GM18909 (cell line): ENCODE measurements around the gene RPGR.

Source experiments
- ATAC-seq: cut with Tn5 transposase; IDR thresholded peaks from one replicate; pipeline ENCODE4 v1.9.1; 2021; ENCODE audit warnings: mild to moderate bottlenecking; ENCODE audit not compliant: unreplicated experiment, poor library complexity

The RPGR gene

GRCh38 chrX:38326086-38326485 lies 1.2 kb downstream of the RPGR start:
- no peak for ATAC-seq

GRCh38 chrX:38320819-38321218 lies 6.5 kb downstream of the RPGR start:
- ATAC-seq = no peak

GRCh38 chrX:38318606-38319005 lies 8.7 kb downstream of the RPGR start:
- no peak for ATAC-seq

- no peak for ATAC-seq
These were observed 9.1 kb downstream of the RPGR start for GRCh38 chrX:38318196-38318595.

GRCh38 chrX:38315186-38315585 lies 12.1 kb downstream of the RPGR start:
- no peak for ATAC-seq

GRCh38 chrX:38313190-38313589 lies 14.1 kb downstream of the RPGR start:
- no peak for ATAC-seq

GRCh38 chrX:38312436-38312835 lies 14.9 kb downstream of the RPGR start:
- ATAC-seq = no peak

GRCh38 chrX:38311743-38312142 lies 15.6 kb downstream of the RPGR start:
- ATAC-seq = no peak

- no peak for ATAC-seq
These were observed 21.3 kb downstream of the RPGR start for GRCh38 chrX:38305971-38306370.

- ATAC-seq = no peak
These were observed 23.3 kb downstream of the RPGR start for GRCh38 chrX:38304010-38304409.

- ATAC-seq = no peak
These were observed 33.6 kb downstream of the RPGR start for GRCh38 chrX:38293741-38294140.

- no peak for ATAC-seq
These were observed 39.6 kb downstream of the RPGR start for GRCh38 chrX:38287674-38288073.

GRCh38 chrX:38285649-38286048 lies 41.7 kb downstream of the RPGR start:
- ATAC-seq = no peak

- no peak for ATAC-seq
These were observed 45.3 kb downstream of the RPGR start for GRCh38 chrX:38282049-38282448.

- ATAC-seq = no peak
These were observed 48.1 kb downstream of the RPGR start for GRCh38 chrX:38279188-38279587.

GRCh38 chrX:38278682-38279081 lies 48.6 kb downstream of the RPGR start:
- ATAC-seq = no peak

GRCh38 chrX:38277802-38278201 lies 49.5 kb downstream of the RPGR start:
- no peak for ATAC-seq

- ATAC-seq = no peak
These were observed 50.2 kb downstream of the RPGR start for GRCh38 chrX:38277136-38277535.

GRCh38 chrX:38276089-38276488 lies 51.2 kb downstream of the RPGR start:
- ATAC-seq = no peak

- ATAC-seq = peak; percentile 35
These were observed 51.7 kb downstream of the RPGR start for GRCh38 chrX:38275615-38276014.

- peak; percentile 69 for ATAC-seq
These were observed 53.9 kb downstream of the RPGR start for GRCh38 chrX:38273453-38273852.

GRCh38 chrX:38271154-38271716 lies 56.1 kb downstream of the RPGR start:
- peak; percentile 73 for ATAC-seq

- no peak for ATAC-seq
These were observed 59.3 kb downstream of the RPGR start for GRCh38 chrX:38268011-38268410.
